ENCODE measurements around the gene MAGEC1. TPM values are rescaled to one million over a fixed set of nuclear protein-coding genes. Genes with fewer than 3 reads are reported as not detected.

The MAGEC1 gene
- total RNA-seq, 1 experiment from 2014 or later, result not detected

GRCh38 chrX:141945426-141945825, 41.7 kb downstream of the MAGEC1 start:
- Mint-ChIP-seq H3K4me1 (ENCODE audit: low read depth, unreplicated experiment) (no peaks in the 10 kb centered on the region), H3K36me3 (ENCODE audit: insufficient read depth, unreplicated experiment) (no peaks in the 10 kb centered on the region), H3K27ac (ENCODE audit: unreplicated experiment) (no peak overlapping the region), H3K4me3 (ENCODE audit: unreplicated experiment) (no peak overlapping the region), H3K27me3 (ENCODE audit: insufficient read depth, unreplicated experiment) (no peaks in the 10 kb centered on the region), H3K9me3 (ENCODE audit: unreplicated experiment) (no peaks in the 10 kb centered on the region)
- ChIA-PET CTCF (no interaction called here), POLR2A (no interaction called here)
- no TSS peak for BruUV-seq (replicated peaks)
- Histone ChIP-seq H3K4me3 (ENCODE audit: low read depth, low read length) (no peak overlapping the region), H3K9me3 (no peaks in the 10 kb centered on the region), H3K36me3 (ENCODE audit: control insufficient read depth, insufficient read depth, low read length) (no peaks in the 10 kb centered on the region), H3K27me3 (replicated peaks; ENCODE audit: control insufficient read depth, insufficient read depth, low read length) (no peaks in the 10 kb centered on the region), H3K4me1 (no peaks in the 10 kb centered on the region)
- no peak for TF ChIP-seq CTCF (IDR thresholded peaks at IDR 0.05; ENCODE audit: insufficient read depth in 1 of 2, low read depth in 1 of 2, low read length in 1 of 2, severe bottlenecking in 1 of 2, unreplicated experiment in 1 of 2)
- intact Hi-C loops (cut with micrococcal nuclease; ENCODE audit: unreplicated experiment), result no loop called here
- DNase-seq, result no peak

DNA sequence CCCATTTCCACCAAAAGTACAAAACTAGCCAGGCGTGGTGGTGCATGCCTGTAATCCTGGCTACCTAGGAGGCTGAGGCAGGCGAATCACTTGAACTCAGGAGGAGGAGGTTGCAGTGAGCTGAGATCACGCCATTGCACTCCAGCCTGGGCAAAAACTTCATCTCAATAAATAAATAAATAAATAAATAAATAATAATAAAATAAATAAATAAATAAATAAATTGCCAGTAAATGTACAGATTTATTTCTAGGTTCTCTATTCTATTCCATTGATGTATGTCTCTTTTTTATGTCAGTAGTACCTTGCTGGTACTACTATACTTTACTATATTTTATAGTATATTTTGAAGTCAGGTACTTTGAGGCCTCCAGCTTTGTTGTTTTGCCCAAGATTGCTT, 43.7 kb downstream of the MAGEC1 start:
- POLR2A ChIA-PET, result no interaction called here
- Histone ChIP-seq H3K9me3 (no peaks in the 10 kb centered on the region), H3K4me3 (ENCODE audit: low read depth, low read length) (no peak overlapping the region), H3K4me1 (no peaks in the 10 kb centered on the region), H3K27me3 (replicated peaks; ENCODE audit: control insufficient read depth, insufficient read depth, low read length) (no peaks in the 10 kb centered on the region), H3K36me3 (ENCODE audit: control insufficient read depth, insufficient read depth, low read length) (no peaks in the 10 kb centered on the region)
- no peaks in the 10 kb centered on the region for H3K27me3 Mint-ChIP-seq (ENCODE audit: insufficient read depth, unreplicated experiment)
- TF ChIP-seq CTCF (IDR thresholded peaks at IDR 0.05; ENCODE audit: insufficient read depth in 1 of 2, low read depth in 1 of 2, low read length in 1 of 2, severe bottlenecking in 1 of 2, unreplicated experiment in 1 of 2), result no peak
- CTCF ChIA-PET, result no interaction called here
- intact Hi-C loops (cut with micrococcal nuclease; ENCODE audit: unreplicated experiment), result no loop called here
- no peak overlapping the region for H3K27ac Mint-ChIP-seq (ENCODE audit: unreplicated experiment)
- no peaks in the 10 kb centered on the region for H3K9me3 Mint-ChIP-seq (ENCODE audit: unreplicated experiment)
- H3K4me3 Mint-ChIP-seq (ENCODE audit: unreplicated experiment), result no peak overlapping the region
- DNase-seq, result no peak
- H3K36me3 Mint-ChIP-seq (ENCODE audit: insufficient read depth, unreplicated experiment), result no peaks in the 10 kb centered on the region
- no peaks in the 10 kb centered on the region for H3K4me1 Mint-ChIP-seq (ENCODE audit: low read depth, unreplicated experiment)
- no TSS peak for BruUV-seq (replicated peaks)

DNA sequence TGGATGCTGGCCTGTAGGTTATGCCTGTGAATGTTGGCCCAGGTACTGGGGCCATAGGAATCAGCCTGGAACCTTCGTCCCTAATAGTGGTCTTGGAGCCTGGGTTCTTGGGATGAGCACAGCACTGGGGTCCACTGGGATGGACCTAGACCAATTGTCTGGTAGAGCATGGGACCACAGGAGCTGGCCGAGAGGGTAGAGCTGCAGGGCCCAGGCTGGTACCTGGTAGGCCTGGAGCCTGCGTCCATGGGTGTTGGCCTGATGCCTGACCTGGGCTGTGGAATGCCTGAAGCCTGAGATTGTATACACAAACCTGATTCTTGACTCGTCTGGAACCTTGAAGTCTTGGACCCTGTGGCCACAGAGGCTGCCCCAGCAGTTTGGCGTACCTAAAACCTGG, 48.9 kb downstream of the MAGEC1 start:
- H3K9me3 ChIP-seq, result no peaks in the 10 kb centered on the region
- no peaks in the 10 kb centered on the region for H3K36me3 ChIP-seq (ENCODE audit: control insufficient read depth, insufficient read depth, low read length)
- no peaks in the 10 kb centered on the region for H3K27me3 Mint-ChIP-seq (ENCODE audit: insufficient read depth, unreplicated experiment)
- H3K27me3 ChIP-seq (replicated peaks; ENCODE audit: control insufficient read depth, insufficient read depth, low read length), result no peaks in the 10 kb centered on the region
- H3K27ac Mint-ChIP-seq (ENCODE audit: unreplicated experiment), result no peak overlapping the region
- no peaks in the 10 kb centered on the region for H3K4me1 ChIP-seq
- H3K9me3 Mint-ChIP-seq (ENCODE audit: unreplicated experiment), result no peaks in the 10 kb centered on the region
- ChIA-PET POLR2A (no interaction called here), CTCF (no interaction called here)
- intact Hi-C loops (cut with micrococcal nuclease; ENCODE audit: unreplicated experiment), result no loop called here
- TF ChIP-seq CTCF (IDR thresholded peaks at IDR 0.05; ENCODE audit: insufficient read depth in 1 of 2, low read depth in 1 of 2, low read length in 1 of 2, severe bottlenecking in 1 of 2, unreplicated experiment in 1 of 2), result no peak
- H3K4me1 Mint-ChIP-seq (ENCODE audit: low read depth, unreplicated experiment), result no peaks in the 10 kb centered on the region
- H3K4me3 ChIP-seq (ENCODE audit: low read depth, low read length), result no peak overlapping the region
- no TSS peak for BruUV-seq (replicated peaks)
- H3K4me3 Mint-ChIP-seq (ENCODE audit: unreplicated experiment), result no peak overlapping the region
- H3K36me3 Mint-ChIP-seq (ENCODE audit: insufficient read depth, unreplicated experiment), result no peaks in the 10 kb centered on the region
- no peak for DNase-seq

All from Caco-2 (cell line).